Thymus (tissue), 11 donors: ENCODE measurements around the gene SCAMP2. TPM values are rescaled to one million over a fixed set of nuclear protein-coding genes. Genes with fewer than 3 reads are reported as not detected.

Source experiments
- DNase-seq, 9 donors: peaks; one replicate each; pipeline ENCODE4 v3.0.0-alpha.2; 2013; ENCODE audit warnings: low spot score in 9 of 9, low read depth in 6 of 9, missing footprints in 1 of 9
- H3K27ac ChIP-seq, 2 donors: one replicate each; pipeline ENCODE4 v1.5.1; 2013; ENCODE audit warnings: control low read depth in 1 of 2, low read depth in 1 of 2, low read length in 1 of 2, mild to moderate bottlenecking in 1 of 2, moderate library complexity in 1 of 2
- H3K27me3 ChIP-seq, 2 donors: one replicate each; pipeline ENCODE4 v1.5.1; 2013; ENCODE audit warnings: low read length in 1 of 2; ENCODE audit not compliant: control insufficient read depth in 2 of 2, insufficient read depth in 1 of 2
- H3K36me3 ChIP-seq, 2 donors: one replicate each; pipeline ENCODE4 v1.5.1; 2013; ENCODE audit warnings: low read length in 1 of 2, mild to moderate bottlenecking in 1 of 2, moderate library complexity in 1 of 2; ENCODE audit not compliant: control insufficient read depth in 2 of 2, insufficient read depth in 2 of 2
- H3K4me1 ChIP-seq, 2 donors: one replicate each; pipeline ENCODE4 v1.5.1; 2013; ENCODE audit warnings: low read length in 2 of 2; ENCODE audit not compliant: control insufficient read depth in 2 of 2, insufficient read depth in 2 of 2
- H3K4me3 ChIP-seq, 2 donors: one replicate each; pipeline ENCODE4 v1.5.1; 2013; ENCODE audit warnings: low read length in 2 of 2, control low read depth in 1 of 2, mild to moderate bottlenecking in 1 of 2
- H3K9me3 ChIP-seq, 2 donors: one replicate each; pipeline ENCODE4 v1.5.1; 2013; ENCODE audit warnings: low read length in 1 of 2, mild to moderate bottlenecking in 1 of 2; ENCODE audit not compliant: control insufficient read depth in 2 of 2, insufficient read depth in 1 of 2
- WGBS: extraction: QIAGEN DNeasy Blood & Tissue Kit; methylation state at CpG from one replicate; pipeline ENCODE4 v1.1.7; 2013; 5-methylcytosine and 5-hydroxymethylcytosine counted together
- polyA plus RNA-seq: library from polyadenylated mRNA; stranded (reverse); fragments of 200-250 nt; gene quantifications from one replicate; pipeline ENCODE4 v1.2.3, GENCODE V29; 2013
- total RNA-seq: library from RNA; stranded (reverse); fragments of 120-200 nt; gene quantifications from one replicate; pipeline ENCODE4 v1.2.4, GENCODE V29; 2013
- donor health status: healthy.

Gene SCAMP2
- total and polyA plus RNA-seq, 2 donors: 15.7 to 35.2 TPM

- no peaks in the 10 kb centered on the region for H3K27me3 ChIP-seq
- H3K4me1 ChIP-seq: peaks cover 0 to 10% of the 10 kb centered on the region in 2 donors
- WGBS: 96% methylated on average over 4 of the region's 4 CpGs
- no peak overlapping the region for H3K27ac ChIP-seq
- H3K36me3 ChIP-seq: peaks cover 72 to 75% of the 10 kb centered on the region in 2 donors
- DNase-seq: no peak
- H3K9me3 ChIP-seq: no peaks in the 10 kb centered on the region
- H3K4me3 ChIP-seq: no peak overlapping the region
Measured at GRCh38 chr15:74850393-74850792, 22.8 kb downstream of the SCAMP2 start.

DNA sequence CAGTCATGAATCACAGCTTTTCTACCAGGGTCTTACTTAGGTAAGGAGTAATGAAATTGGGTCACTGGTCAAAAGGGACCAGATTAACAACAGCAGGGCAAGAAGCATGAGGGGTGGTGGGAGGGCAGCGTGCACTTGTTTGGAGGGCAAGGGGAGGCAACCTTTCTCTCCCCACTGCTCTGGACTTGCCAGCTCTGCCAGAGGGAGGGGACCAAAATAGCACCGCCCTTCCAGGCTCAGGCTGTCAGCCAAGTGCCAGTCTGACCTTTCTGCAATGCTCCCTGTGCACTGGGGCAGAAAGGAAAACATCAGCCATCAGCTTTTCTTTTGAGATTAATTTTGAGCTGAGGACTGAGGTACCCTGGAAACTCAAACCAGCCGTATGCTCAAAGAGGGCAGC lies 25.7 kb downstream of the SCAMP2 start:
- Histone ChIP-seq H3K36me3 (peaks cover 56 to 63% of the 10 kb centered on the region in 2 donors), H3K9me3 (no peaks in the 10 kb centered on the region), H3K27me3 (no peaks in the 10 kb centered on the region), H3K4me3 (no peak overlapping the region), H3K4me1 (peaks cover 1 to 27% of the 10 kb centered on the region in 2 donors), H3K27ac (no peak overlapping the region)
- 98% methylated on average over 3 of the region's 3 CpGs for WGBS
- no peak for DNase-seq

GRCh38 chr15:74845581-74845980 lies 27.6 kb downstream of the SCAMP2 start:
- Histone ChIP-seq H3K9me3 (no peaks in the 10 kb centered on the region), H3K4me3 (no peak overlapping the region), H3K27me3 (no peaks in the 10 kb centered on the region), H3K4me1 (peaks cover 7 to 32% of the 10 kb centered on the region in 2 donors), H3K27ac (peak overlapping the region; percentile 55 to 77), H3K36me3 (peaks cover 45% of the 10 kb centered on the region in 2 donors)
- WGBS: 66% methylated on average over 4 of the region's 4 CpGs
- DNase-seq: peak in 1 of 9 donors; percentile 23

GRCh38 chr15:74845208-74845568 lies 28.0 kb downstream of the SCAMP2 start:
- H3K36me3 ChIP-seq: peaks cover 41% of the 10 kb centered on the region in 2 donors
- no peaks in the 10 kb centered on the region for H3K27me3 ChIP-seq
- H3K27ac ChIP-seq: peak overlapping the region; percentile 55 to 77
- H3K4me1 ChIP-seq: peaks cover 7 to 32% of the 10 kb centered on the region in 2 donors
- H3K4me3 ChIP-seq: no peak overlapping the region
- peak in 2 of 9 donors; percentile 24 to 48 for DNase-seq
- no peaks in the 10 kb centered on the region for H3K9me3 ChIP-seq
- 35% methylated on average over 5 of the region's 5 CpGs for WGBS

GRCh38 chr15:74844319-74845207 lies 28.6 kb downstream of the SCAMP2 start:
- Histone ChIP-seq H3K36me3 (peaks cover 34 to 36% of the 10 kb centered on the region in 2 donors), H3K4me1 (peaks cover 7 to 32% of the 10 kb centered on the region in 2 donors), H3K9me3 (no peaks in the 10 kb centered on the region), H3K4me3 (no peak overlapping the region), H3K27me3 (no peaks in the 10 kb centered on the region), H3K27ac (peak overlapping the region; percentile 32 to 77)
- no peak for DNase-seq
- 84% methylated on average over 12 of the region's 12 CpGs for WGBS

- 87% methylated on average over 12 of the region's 12 CpGs for WGBS
- no peak for DNase-seq
- H3K4me3 ChIP-seq: no peak overlapping the region
- H3K4me1 ChIP-seq: peaks cover 7 to 32% of the 10 kb centered on the region in 2 donors
- peak overlapping the region in 1 of 2 donors; percentile 0 for H3K27ac ChIP-seq
- no peaks in the 10 kb centered on the region for H3K27me3 ChIP-seq
- no peaks in the 10 kb centered on the region for H3K9me3 ChIP-seq
- H3K36me3 ChIP-seq: peaks cover 32 to 35% of the 10 kb centered on the region in 2 donors
Measured at GRCh38 chr15:74843891-74844299, 29.3 kb downstream of the SCAMP2 start.

GRCh38 chr15:74843445-74843828 lies 29.7 kb downstream of the SCAMP2 start:
- Histone ChIP-seq H3K36me3 (peaks cover 28 to 30% of the 10 kb centered on the region in 2 donors), H3K4me3 (peak overlapping the region; percentile 33 to 87), H3K9me3 (no peaks in the 10 kb centered on the region), H3K27ac (peak overlapping the region; percentile 61 to 74), H3K27me3 (no peaks in the 10 kb centered on the region), H3K4me1 (peaks cover 7 to 32% of the 10 kb centered on the region in 2 donors)
- DNase-seq: no peak
- WGBS: 29% methylated on average over 18 of the region's 18 CpGs

GRCh38 chr15:74842581-74843444 lies 30.4 kb downstream of the SCAMP2 start, which contains the start of gene ULK3:
Gene ULK3 (minus strand): TSS chr15:74843156. CDS start chr15:74843105, 51 bp downstream.
- DNase-seq: peak; percentile 48 to 93 (median 81)
- peaks cover 7 to 32% of the 10 kb centered on the region in 2 donors for H3K4me1 ChIP-seq
- under 1% methylated on average over 84 of the region's 84 CpGs for WGBS
- peak within 1 kb of the TSS; percentile 87 to 95 for H3K4me3 ChIP-seq
- H3K9me3 ChIP-seq: no peaks in the 10 kb centered on the region
- H3K27me3 ChIP-seq: no peaks in the 10 kb centered on the region
- H3K27ac ChIP-seq: peak within 1 kb of the TSS; percentile 61 to 75
- H3K36me3 ChIP-seq: peaks cover 24 to 26% of the 10 kb centered on the region in 2 donors
